K562 (cell line): ENCODE measurements around the gene GNPAT.

Source experiments
- KAT2B ChIP-seq: IDR thresholded peaks from one replicate; pipeline ENCODE4 v1.6.1; 2012; ENCODE audit warnings: low read depth, mild to moderate bottlenecking, control low read depth, inconsistent platforms, low read length, moderate library complexity
- KDM5B ChIP-seq: fragments of 200-600 bp; sonication (generic); IDR thresholded peaks from 2 replicates; pipeline ENCODE4 v1.6.1; 2012; ENCODE audit warnings: low read depth, mild to moderate bottlenecking, moderate library complexity, low read length, control low read depth, inconsistent platforms; ENCODE audit not compliant: insufficient replicate concordance
- MAFG ChIP-seq: fragments of 450-650 bp; conservative IDR thresholded peaks from 2 replicates; pipeline ENCODE4 v1.6.1; 2016; ENCODE audit warnings: missing genetic modification characterization, missing compliant biosample characterization
- NR2C2 ChIP-seq, 2 experiments: fragments of 200-800 bp in 1 of 2; sonication (Bioruptor generic) in 1 of 2; sonication (generic) in 1 of 2; formaldehyde crosslinking in 1 of 2; IDR thresholded peaks; 2 replicates each; pipeline versions ENCODE4 v1.6.1 to v1.8.0; 2016 to 2022; ENCODE audit warnings: mild to moderate bottlenecking in 1 of 2, missing compliant biosample characterization in 1 of 2, missing genetic modification characterization in 1 of 2, missing genetic modification reagents in 1 of 2
- POLR2A ChIP-seq: fragments of 450-650 bp; conservative IDR thresholded peaks from 2 replicates; pipeline ENCODE4 v1.6.1; 2016
- RAD21 ChIP-seq, 2 experiments: fragments of 250-450 bp in 1 of 2; fragments of 450-650 bp in 1 of 2; sonication (Bioruptor Pico) in 1 of 2; formaldehyde crosslinking in 1 of 2; IDR thresholded peaks in 1 of 2; conservative IDR thresholded peaks in 1 of 2; 2 replicates each; pipeline versions ENCODE4 v1.4.0 to v1.8.0; 2020 to 2022; ENCODE audit warnings: mild to moderate bottlenecking in 2 of 2, moderate library complexity in 1 of 2
- SP1 ChIP-seq: sonication (generic); formaldehyde crosslinking; IDR thresholded peaks from 2 replicates; pipeline ENCODE4 v1.8.1; 2022; ENCODE audit warnings: mild to moderate bottlenecking, missing genetic modification reagents
- TF ChIP-seq, protein P1 (sequence below): sonication (generic); formaldehyde crosslinking; IDR thresholded peaks from 2 replicates; pipeline ENCODE4 v1.8.0; 2022; ENCODE audit warnings: missing genetic modification reagents, mild to moderate bottlenecking, borderline replicate concordance
- TF ChIP-seq, protein P2 (sequence below): sonication (generic); formaldehyde crosslinking; IDR thresholded peaks from 2 replicates; pipeline ENCODE4 v1.9.0; 2022; ENCODE audit warnings: mild to moderate bottlenecking, missing genetic modification reagents
- TF ChIP-seq, protein P3 (sequence below): fragments of 450-650 bp; IDR thresholded peaks from 2 replicates; pipeline ENCODE4 v1.6.1; 2018; ENCODE audit not compliant: partially characterized antibody

DNA sequence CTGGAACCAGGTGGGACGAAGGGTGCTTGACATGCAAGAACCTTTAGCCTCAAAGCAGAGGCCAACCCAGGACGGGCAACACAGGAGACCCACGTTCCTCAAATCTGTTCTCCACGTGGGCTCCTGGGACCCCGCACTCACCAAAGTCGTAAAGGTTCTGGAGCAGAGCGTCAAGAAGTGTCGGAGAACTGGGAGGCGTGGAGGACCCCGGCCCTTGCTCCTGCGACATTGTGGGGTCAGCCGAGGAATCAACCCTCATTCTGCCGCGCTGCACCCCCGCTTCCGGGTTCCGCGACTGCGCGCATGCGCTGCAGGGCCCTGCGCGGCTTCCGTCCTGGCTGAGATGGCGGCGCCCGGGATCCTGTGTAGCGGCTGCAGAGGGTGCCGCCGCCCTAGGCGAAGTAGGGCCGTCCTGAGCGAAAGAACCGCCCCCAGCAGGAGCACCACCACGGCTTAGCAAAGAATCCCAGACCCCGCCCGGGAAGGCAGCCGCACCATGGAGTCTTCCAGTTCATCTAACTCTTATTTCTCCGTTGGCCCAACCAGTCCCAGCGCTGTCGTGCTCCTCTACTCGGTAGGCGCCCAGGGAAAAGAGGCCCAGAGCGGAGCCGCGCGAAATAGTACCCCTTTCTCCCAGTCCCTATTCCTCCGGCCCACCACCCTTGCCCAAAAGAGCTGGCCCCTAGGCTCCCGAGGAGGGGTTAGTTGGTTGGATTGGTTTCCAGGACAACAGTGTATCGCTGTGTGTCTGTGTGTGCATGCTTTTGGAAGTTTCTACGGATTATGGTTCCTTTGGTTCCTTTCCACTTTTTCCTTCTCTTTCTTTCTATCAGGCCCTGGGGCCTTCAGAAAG, at the start of gene GNPAT:
- TF ChIP-seq, protein P1, sequence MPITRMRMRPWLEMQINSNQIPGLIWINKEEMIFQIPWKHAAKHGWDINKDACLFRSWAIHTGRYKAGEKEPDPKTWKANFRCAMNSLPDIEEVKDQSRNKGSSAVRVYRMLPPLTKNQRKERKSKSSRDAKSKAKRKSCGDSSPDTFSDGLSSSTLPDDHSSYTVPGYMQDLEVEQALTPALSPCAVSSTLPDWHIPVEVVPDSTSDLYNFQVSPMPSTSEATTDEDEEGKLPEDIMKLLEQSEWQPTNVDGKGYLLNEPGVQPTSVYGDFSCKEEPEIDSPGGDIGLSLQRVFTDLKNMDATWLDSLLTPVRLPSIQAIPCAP = peak; percentile 46; the same call in 1 of the 2 replicates
- no peak for TF ChIP-seq KAT2B
- TF ChIP-seq, protein P2, sequence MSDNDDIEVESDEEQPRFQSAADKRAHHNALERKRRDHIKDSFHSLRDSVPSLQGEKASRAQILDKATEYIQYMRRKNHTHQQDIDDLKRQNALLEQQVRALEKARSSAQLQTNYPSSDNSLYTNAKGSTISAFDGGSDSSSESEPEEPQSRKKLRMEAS (CRISPR knock-in tag) = peak; percentile 82
- no peak for TF ChIP-seq MAFG (tag)
- peak; percentile 62 for TF ChIP-seq SP1
- TF ChIP-seq, protein P3, sequence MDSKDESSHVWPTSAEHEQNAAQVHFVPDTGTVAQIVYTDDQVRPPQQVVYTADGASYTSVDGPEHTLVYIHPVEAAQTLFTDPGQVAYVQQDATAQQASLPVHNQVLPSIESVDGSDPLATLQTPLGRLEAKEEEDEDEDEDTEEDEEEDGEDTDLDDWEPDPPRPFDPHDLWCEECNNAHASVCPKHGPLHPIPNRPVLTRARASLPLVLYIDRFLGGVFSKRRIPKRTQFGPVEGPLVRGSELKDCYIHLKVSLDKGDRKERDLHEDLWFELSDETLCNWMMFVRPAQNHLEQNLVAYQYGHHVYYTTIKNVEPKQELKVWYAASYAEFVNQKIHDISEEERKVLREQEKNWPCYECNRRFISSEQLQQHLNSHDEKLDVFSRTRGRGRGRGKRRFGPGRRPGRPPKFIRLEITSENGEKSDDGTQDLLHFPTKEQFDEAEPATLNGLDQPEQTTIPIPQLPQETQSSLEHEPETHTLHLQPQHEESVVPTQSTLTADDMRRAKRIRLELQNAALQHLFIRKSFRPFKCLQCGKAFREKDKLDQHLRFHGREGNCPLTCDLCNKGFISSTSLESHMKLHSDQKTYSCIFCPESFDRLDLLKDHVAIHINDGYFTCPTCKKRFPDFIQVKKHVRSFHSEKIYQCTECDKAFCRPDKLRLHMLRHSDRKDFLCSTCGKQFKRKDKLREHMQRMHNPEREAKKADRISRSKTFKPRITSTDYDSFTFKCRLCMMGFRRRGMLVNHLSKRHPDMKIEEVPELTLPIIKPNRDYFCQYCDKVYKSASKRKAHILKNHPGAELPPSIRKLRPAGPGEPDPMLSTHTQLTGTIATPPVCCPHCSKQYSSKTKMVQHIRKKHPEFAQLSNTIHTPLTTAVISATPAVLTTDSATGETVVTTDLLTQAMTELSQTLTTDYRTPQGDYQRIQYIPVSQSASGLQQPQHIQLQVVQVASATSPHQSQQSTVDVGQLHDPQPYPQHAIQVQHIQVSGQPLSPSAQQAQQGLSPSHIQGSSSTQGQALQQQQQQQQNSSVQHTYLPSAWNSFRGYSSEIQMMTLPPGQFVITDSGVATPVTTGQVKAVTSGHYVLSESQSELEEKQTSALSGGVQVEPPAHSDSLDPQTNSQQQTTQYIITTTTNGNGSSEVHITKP = peak; percentile 78
- TF ChIP-seq NR2C2 (CRISPR knock-in tag; IDR thresholded peaks at IDR 0.05) = no peak
- peak; percentile 77 for TF ChIP-seq NR2C2 (tag; IDR thresholded peaks at IDR 0.05)
- no peak for TF ChIP-seq RAD21 (CRISPR knock-in tag; conservative IDR thresholded peaks at IDR 0.05 in 1 of 2, IDR thresholded peaks at IDR 0.05 in 1 of 2)
- peak; percentile 97 for TF ChIP-seq POLR2A
- peak; percentile 89 for TF ChIP-seq KDM5B
